ENCODE results near the gene CDC26.

DNA sequence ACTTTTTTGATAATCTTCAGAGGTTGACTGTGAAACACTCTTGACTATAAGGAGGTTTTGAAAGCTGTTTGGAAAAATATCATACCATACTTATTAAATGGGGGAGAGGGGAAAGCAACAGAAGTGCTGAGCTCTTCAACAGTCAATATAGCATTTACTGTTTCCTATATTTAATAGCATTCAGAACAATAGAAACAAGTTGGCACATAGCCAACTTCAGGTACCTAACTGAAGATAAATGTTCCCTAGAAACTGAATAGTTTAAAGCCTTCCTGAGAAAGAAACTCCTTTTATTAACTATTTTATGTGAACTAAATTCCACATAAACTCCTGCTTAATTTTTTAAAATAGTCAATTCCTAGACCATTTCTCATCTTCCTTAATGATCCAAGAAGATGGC lies 27.7 kb downstream of the CDC26 start:
- TF ChIP-seq CTCF (IDR thresholded peaks at IDR 0.05) (no peak), POLR2A (IDR thresholded peaks at IDR 0.05) (no peak), EP300 (IDR thresholded peaks at IDR 0.05) (no peak), POLR2AphosphoS5 (IDR thresholded peaks at IDR 0.05) (no peak)

Data from suprapubic skin (tissue), 4 donors.